HG03469 (cell line): ENCODE measurements around the gene IGSF10.

Source experiments
- ATAC-seq: cut with Tn5 transposase; IDR thresholded peaks from one replicate; pipeline ENCODE4 v1.9.1; 2021; ENCODE audit warnings: mild to moderate bottlenecking, moderate library complexity, moderate number of reproducible peaks; ENCODE audit not compliant: unreplicated experiment

Gene IGSF10

GRCh38 chr3:151425627-151426340, 35.1 kb downstream of the IGSF10 start:
- ATAC-seq, result peak; percentile 10

DNA sequence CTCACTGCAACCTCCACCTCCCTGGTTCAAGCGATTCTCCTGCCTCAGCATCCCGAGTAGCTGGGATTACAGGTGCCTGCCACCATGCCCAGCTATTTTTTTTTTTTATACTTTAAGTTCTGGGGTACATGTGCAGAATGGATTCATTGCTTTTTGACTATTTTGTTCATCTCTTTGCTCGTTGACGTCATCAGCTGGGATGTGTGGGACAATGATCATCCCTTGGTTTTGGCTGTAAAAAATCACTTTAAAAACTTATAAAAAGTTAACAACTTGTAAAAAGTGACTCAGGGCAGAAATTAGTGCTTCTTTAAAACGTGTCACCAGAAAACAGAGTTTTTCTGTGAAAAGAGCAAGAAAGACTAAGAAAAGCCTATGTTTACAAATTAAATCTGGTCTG, 37.8 kb downstream of the IGSF10 start:
- no peak for ATAC-seq

DNA sequence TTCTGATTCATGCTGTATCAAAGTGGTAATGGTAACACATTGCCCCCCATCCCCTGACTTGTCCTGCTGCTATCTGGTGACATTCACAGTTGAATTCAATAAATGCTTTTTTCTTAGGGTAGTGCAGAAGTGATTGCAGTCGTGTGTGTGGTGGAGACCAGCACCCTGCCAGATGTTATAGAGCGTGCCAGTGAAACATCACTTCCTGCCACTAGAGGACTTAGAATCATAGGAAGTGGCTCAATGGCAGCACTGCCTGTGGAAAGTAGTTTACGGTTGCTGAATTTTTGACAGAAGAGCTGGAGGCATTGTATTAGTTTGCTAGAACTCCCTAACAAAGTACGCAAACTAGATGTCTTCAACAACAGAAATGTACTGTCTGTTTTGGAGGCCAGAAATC, 38.9 kb downstream of the IGSF10 start:
- peak; percentile 37 for ATAC-seq

DNA sequence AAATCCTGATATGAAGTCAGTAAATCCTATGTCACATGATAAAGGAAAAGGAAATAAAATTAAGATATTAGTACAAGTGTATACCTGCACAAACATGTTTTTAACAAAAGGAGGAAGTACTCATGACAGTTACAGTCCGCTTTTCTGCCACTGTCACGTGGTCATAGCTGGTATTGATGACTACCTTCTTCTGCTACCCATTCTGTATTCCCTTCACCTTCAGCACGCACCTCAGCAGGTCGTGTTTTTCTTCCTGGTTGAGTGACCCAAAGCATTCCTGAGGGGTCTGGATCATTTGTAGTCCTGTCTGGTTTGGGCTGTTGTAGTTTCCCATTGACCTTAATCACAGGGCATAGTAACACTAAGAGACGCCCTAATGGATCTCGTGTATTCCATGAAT, 41.1 kb downstream of the IGSF10 start:
- ATAC-seq, result no peak

DNA sequence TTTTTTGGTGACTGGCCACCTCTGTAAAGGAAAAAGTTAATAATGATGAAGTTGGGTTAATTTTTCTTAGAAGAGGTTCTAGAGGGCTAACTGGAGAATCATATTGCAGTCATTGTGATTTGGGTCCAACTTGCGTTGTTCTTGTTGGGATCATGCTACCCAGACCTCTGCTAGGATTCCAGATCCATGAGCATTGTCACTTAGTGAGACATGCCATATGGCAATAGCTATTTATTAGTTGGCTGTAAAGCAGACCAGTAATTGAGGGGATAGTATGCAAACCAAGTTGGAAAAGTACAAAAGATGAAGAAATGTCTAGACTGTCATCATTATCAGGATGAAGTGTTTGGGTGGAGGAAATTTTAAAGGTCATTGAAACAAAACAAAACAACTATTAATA, 45.6 kb downstream of the IGSF10 start:
- ATAC-seq, result no peak

DNA sequence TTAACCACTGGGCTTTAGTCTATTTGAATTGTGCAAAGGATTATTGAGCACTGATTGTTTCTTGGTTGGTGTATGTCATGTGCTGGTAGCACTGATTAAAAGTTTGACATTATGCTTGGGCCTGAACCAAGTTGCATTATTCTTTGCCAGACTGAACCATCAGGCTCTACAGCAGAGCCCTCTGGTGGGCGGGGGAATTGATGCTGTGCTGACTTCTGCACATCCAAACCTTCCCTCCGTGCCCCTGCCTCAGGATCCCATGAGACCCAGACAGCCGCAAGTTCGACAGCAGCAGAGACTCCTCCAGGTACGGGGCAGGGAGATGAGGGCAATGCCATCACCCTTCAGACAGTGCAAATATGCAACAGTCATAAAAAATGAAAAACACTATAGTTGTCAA, 47.9 kb downstream of the IGSF10 start:
- ATAC-seq, result no peak
